Keratinocyte (primary cell): ENCODE data around the gene FHIT. TPM values are rescaled to one million over a fixed set of nuclear protein-coding genes. Genes with fewer than 3 reads are reported as not detected.

Source experiments
- DNase-seq: peaks from one replicate; pipeline ENCODE4 v3.0.0-alpha.2; 2011; ENCODE audit warnings: low read depth, missing footprints, low spot score
- FAIRE-seq: peaks from 2 replicates; lab custom pipeline; 2011; peaks lifted over from hg19 to GRCh38; lab: Jason Lieb, UNC
- H2AFZ ChIP-seq: 2 replicates; pipeline ENCODE4 v1.6.0; 2012; ENCODE audit warnings: low read length, control low read depth, inconsistent platforms; ENCODE audit not compliant: control insufficient read depth
- H3K27ac ChIP-seq: 2 replicates; pipeline ENCODE4 v1.5.1; 2011; ENCODE audit warnings: low read length; ENCODE audit not compliant: control insufficient read depth, insufficient read depth
- H3K27me3 ChIP-seq: 3 replicates; pipeline ENCODE4 v1.6.0; 2011; ENCODE audit warnings: low read length; ENCODE audit not compliant: control insufficient read depth, insufficient read depth; ENCODE audit errors: extremely low read depth
- H3K36me3 ChIP-seq, 2 experiments: 2 replicates in 1 of 2; 3 replicates in 1 of 2; pipeline ENCODE4 v1.5.1; 2011; ENCODE audit warnings: low read length in 2 of 2, mild to moderate bottlenecking in 1 of 2; ENCODE audit not compliant: control insufficient read depth in 2 of 2, insufficient read depth in 2 of 2; ENCODE audit errors: extremely low read depth in 1 of 2
- H3K4me1 ChIP-seq: 3 replicates; pipeline ENCODE4 v1.5.1; 2011; ENCODE audit warnings: low read length; ENCODE audit not compliant: control insufficient read depth, insufficient read depth; ENCODE audit errors: extremely low read depth
- H3K4me2 ChIP-seq: 3 replicates; pipeline ENCODE4 v1.6.0; 2011; ENCODE audit warnings: low read depth, low read length; ENCODE audit not compliant: control insufficient read depth, insufficient read depth; ENCODE audit errors: extremely low read depth
- H3K4me3 ChIP-seq, 3 experiments: fragments of 200-600 bp in 1 of 3; sonication (generic) in 1 of 3; 2 replicates in 2 of 3; 3 replicates in 1 of 3; pipeline ENCODE4 v1.5.1; 2011 to 2016; ENCODE audit warnings: low read length in 3 of 3, mild to moderate bottlenecking in 3 of 3, control low read depth in 2 of 3, inconsistent platforms in 1 of 3, low read depth in 1 of 3, mixed read lengths in 1 of 3, mixed run types in 1 of 3, moderate library complexity in 1 of 3; ENCODE audit not compliant: control insufficient read depth in 2 of 3, insufficient read depth in 2 of 3; ENCODE audit errors: extremely low read depth in 1 of 3
- H3K79me2 ChIP-seq: 2 replicates; pipeline ENCODE4 v1.6.0; 2012; ENCODE audit warnings: low read length; ENCODE audit not compliant: control insufficient read depth, insufficient read depth
- H3K9ac ChIP-seq: 3 replicates; pipeline ENCODE4 v1.6.0; 2011; ENCODE audit warnings: low read length; ENCODE audit not compliant: control insufficient read depth, insufficient read depth; ENCODE audit errors: extremely low read depth
- H3K9me1 ChIP-seq: 3 replicates; pipeline ENCODE4 v1.6.0; 2011; ENCODE audit warnings: low read length; ENCODE audit not compliant: control insufficient read depth, insufficient read depth; ENCODE audit errors: extremely low read depth
- H3K9me3 ChIP-seq: 2 replicates; pipeline ENCODE4 v1.5.1; 2012; ENCODE audit warnings: low read depth, low read length; ENCODE audit not compliant: control insufficient read depth
- H4K20me1 ChIP-seq: 3 replicates; pipeline ENCODE4 v1.6.0; 2011; ENCODE audit warnings: low read length; ENCODE audit not compliant: control insufficient read depth, insufficient read depth; ENCODE audit errors: extremely low read depth
- EZH2 ChIP-seq: IDR thresholded peaks from one replicate; pipeline ENCODE4 v1.6.1; 2012; ENCODE audit warnings: inconsistent platforms, mild to moderate bottlenecking, low read length, moderate library complexity
- dilution Hi-C: fragments of 300-500 bp; cut with MboI; formaldehyde crosslinking; loops from one replicate; pipeline ENCODE4 v1.7.0; 2020; ENCODE audit warnings: low sequenced_read_pairs; ENCODE audit not compliant: extremely low pct_ligation_motif_present
- polyA plus RNA-seq, 5 experiments: library from polyadenylated mRNA; depleted of rRNA in 3 of 5; stranded (reverse) in 3 of 5; stranded (forward) in 1 of 5; unstranded in 1 of 5; fragments of >200 nt; gene quantifications; 1 replicate in 1 of 5; 2 replicates in 3 of 5; 3 replicates in 1 of 5; pipeline versions ENCODE4 v1.2.1 to v1.2.3, GENCODE V29; 2011 to 2012; ENCODE audit warnings: missing spikeins in 2 of 5, low read depth in 1 of 5, low replicate concordance in 1 of 5
- TF ChIP-seq, protein P1 (sequence below), 3 experiments: IDR thresholded peaks in 1 of 3; conservative IDR thresholded peaks in 1 of 3; optimal IDR thresholded peaks in 1 of 3; 2 replicates in 2 of 3; 3 replicates in 1 of 3; pipeline versions ENCODE3 to v1.5.1; 2011; ENCODE audit warnings: low read length in 3 of 3, mild to moderate bottlenecking in 3 of 3, moderate library complexity in 2 of 3, control low read depth in 1 of 3, inconsistent platforms in 1 of 3; ENCODE audit not compliant: insufficient read depth in 2 of 3; ENCODE audit errors: extremely low read depth in 1 of 3

Gene FHIT
- polyA plus RNA-seq, 1 donor (not counting 4 experiments of a cell fraction or from before 2014, with no cell fraction given): 2.2 TPM

DNA sequence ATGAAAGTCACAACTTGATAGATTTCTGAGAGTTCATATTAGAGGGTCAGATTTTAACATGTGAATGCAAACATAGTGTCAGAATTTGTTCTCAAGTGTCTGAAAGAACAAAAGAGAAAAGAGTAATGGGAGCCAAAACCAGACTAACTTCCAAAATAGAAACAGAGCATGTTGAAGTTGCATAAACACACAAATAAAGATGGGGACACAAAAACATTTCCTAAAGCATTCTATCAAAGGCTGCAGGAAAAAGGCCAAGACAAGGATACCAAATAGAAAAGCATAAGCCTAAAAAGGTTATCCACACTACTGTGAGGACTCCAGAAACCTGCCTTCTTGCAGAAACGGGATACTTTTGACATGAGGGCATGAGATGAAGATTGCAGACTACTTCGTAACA lies 2.8 kb downstream of the FHIT start:
- Histone ChIP-seq H3K27me3 (no peaks in the 10 kb centered on the region), H3K4me1 (peaks cover 17% of the 10 kb centered on the region), H3K79me2 (no peaks in the 10 kb centered on the region), H3K27ac (no peak overlapping the region), H3K4me3 (no peak overlapping the region), H3K9me1 (no peaks in the 10 kb centered on the region), H3K9ac (no peak overlapping the region), H2AFZ (no peak overlapping the region), H3K4me2 (no peak overlapping the region), H4K20me1 (no peaks in the 10 kb centered on the region), H3K36me3 (no peaks in the 10 kb centered on the region), H3K9me3 (no peaks in the 10 kb centered on the region)
- FAIRE-seq (no peak), DNase-seq (no peak)
- dilution Hi-C loops: no loop called here
- TF ChIP-seq EZH2: no peak
- TF ChIP-seq, protein P1, sequence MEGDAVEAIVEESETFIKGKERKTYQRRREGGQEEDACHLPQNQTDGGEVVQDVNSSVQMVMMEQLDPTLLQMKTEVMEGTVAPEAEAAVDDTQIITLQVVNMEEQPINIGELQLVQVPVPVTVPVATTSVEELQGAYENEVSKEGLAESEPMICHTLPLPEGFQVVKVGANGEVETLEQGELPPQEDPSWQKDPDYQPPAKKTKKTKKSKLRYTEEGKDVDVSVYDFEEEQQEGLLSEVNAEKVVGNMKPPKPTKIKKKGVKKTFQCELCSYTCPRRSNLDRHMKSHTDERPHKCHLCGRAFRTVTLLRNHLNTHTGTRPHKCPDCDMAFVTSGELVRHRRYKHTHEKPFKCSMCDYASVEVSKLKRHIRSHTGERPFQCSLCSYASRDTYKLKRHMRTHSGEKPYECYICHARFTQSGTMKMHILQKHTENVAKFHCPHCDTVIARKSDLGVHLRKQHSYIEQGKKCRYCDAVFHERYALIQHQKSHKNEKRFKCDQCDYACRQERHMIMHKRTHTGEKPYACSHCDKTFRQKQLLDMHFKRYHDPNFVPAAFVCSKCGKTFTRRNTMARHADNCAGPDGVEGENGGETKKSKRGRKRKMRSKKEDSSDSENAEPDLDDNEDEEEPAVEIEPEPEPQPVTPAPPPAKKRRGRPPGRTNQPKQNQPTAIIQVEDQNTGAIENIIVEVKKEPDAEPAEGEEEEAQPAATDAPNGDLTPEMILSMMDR (optimal IDR thresholded peaks at IDR 0.05 in 1 of 3, IDR thresholded peaks at IDR 0.05 in 1 of 3, conservative IDR thresholded peaks at IDR 0.05 in 1 of 3; ENCODE audit: extremely low read depth in 1 of 3, insufficient read depth in 2 of 3, low read length in 3 of 3): no peak

DNA sequence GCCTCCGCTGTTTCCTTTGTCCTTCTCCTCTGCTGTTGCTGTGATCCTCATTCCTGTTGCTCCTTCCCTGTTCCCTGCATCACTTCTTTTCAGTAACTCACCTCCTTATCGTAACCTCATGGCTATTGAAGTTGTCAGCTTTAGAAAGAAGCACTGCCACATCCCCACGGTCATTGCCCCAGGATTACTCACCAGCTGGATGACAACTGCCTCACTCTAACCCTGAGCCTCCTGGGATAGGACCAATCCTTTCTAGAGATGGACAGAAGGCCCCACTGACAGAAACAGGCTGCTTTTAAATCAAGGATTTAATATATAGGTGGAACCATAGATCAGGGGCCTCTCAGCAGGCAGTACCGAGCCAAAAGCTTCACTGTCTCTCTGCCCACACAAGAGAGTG lies 4.1 kb downstream of the FHIT start:
- no peak for FAIRE-seq

More for the DNA sequence above, 4.1 kb downstream of the FHIT start:
- no peak for TF ChIP-seq EZH2
- TF ChIP-seq, protein P1 (optimal IDR thresholded peaks at IDR 0.05 in 1 of 3, IDR thresholded peaks at IDR 0.05 in 1 of 3, conservative IDR thresholded peaks at IDR 0.05 in 1 of 3; ENCODE audit: extremely low read depth in 1 of 3, insufficient read depth in 2 of 3, low read length in 3 of 3): no peak
- no peaks in the 10 kb centered on the region for H3K9me1 ChIP-seq
- H3K79me2 ChIP-seq: no peaks in the 10 kb centered on the region
- no peak overlapping the region for H2AFZ ChIP-seq
- H3K9ac ChIP-seq: no peak overlapping the region
- no peak overlapping the region for H3K4me2 ChIP-seq
- no peaks in the 10 kb centered on the region for H3K27me3 ChIP-seq
- DNase-seq: no peak
- H3K9me3 ChIP-seq: no peaks in the 10 kb centered on the region
- no peaks in the 10 kb centered on the region for H4K20me1 ChIP-seq
- H3K4me1 ChIP-seq: peaks cover 16% of the 10 kb centered on the region
- H3K27ac ChIP-seq: no peak overlapping the region
- no peak overlapping the region for H3K4me3 ChIP-seq
- dilution Hi-C loops: no loop called here
- H3K36me3 ChIP-seq: no peaks in the 10 kb centered on the region
